Measurements from ENCODE around the gene MYB. TPM values are rescaled to one million over a fixed set of nuclear protein-coding genes. Genes with fewer than 3 reads are reported as not detected.
"Not testable (repeated sequence)": the region's sequence is repeated elsewhere in the genome, so short reads cannot be mapped to it uniquely, and the experiment has no call there.

The MYB gene
- total RNA-seq, 1 donor from 2014 or later, result 0.16 TPM

DNA sequence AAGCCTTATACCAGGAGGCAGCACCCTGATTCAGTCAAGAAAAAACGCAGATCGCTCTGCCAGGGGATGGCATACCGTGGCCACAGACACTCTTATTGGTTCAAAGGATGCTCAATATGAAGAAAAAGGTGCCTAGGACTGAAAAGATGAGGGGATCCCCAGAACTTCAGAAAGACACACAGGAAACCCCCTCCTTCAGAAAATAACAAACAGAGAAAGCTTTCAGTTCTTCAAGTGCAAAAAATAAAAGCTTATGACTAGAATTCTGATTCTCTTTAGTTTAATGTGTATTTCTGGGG is 17.7 kb upstream of the MYB start:
- DNase-seq (ENCODE audit: low spot score), result no peak

DNA sequence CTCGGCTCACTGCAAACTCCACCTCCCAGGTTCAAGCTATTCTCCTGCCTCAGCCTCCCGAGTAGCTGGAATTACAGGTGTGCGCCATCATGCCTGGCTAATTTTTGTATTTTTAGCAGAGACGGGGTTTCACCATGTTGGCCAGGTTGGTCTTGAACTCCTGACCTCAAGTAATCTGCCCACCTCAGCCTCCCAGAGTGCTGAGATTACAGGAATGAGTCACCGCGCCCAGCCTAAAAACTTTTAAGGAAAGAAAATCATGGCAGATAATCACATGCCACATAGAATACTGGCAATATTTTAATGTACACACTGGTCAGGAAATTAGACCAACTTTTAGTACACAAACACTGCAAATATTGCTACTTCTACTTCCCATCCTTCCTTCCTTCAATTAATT is 16.7 kb upstream of the MYB start:
- not testable (repeated sequence) for DNase-seq (ENCODE audit: low spot score)

DNA sequence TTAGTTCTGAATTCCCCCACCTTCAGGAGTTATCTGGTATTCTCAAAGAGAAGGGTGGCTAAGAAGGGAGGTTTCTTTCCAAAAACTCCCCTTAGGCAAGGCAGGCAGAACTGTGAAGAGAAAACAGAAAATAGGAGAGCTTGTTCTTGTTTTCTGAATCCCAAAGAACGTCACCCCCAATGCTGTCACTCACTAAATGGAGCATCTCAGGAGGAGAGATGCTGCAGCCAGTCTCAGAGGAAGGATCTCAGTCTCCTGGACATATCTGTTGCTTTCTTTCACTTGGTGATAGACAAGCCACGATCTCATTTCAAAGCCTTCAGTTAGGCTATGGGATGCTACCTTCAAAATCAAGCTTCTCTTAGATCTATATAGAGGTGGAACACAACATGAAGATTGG is 16.1 kb upstream of the MYB start:
- no peak for DNase-seq (ENCODE audit: low spot score)

DNA sequence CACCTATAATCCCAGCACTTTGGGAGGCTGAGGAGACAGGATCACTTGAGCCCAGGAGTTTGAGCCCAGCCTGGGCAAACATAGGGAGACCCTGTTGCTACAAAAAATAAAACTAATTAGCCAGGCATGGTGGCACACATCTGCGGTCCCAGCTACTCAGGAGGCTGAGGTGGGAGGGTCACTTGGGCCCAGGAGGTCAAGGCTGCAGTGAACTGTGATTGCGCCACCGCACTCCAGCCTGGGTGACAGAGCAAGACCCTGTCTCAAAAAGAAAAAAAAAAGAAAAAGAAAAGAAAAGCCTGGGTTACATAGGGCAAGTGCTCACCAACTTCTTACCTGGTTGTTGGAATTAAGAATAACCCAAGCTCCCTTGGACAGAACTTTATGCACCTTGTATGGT is 14.6 kb upstream of the MYB start:
- no peak for DNase-seq (ENCODE audit: low spot score)

DNA sequence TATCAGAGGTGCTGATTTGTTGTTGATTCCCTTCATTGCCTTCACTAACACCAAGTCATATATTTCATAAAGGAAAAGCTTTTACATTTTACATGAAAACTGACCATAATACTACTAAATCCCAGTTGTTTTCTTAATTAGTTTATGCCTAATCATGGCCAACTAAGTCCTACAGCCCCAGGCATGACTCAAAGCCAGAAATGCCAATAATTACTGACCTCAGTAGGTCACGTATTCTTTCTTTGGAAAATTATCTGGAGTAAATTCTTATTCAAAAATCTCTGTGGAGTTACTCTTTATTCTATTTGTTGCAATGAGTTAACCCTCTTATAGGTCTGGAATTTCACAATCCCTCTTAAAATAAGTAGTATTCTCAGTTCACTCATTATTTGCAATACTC is 13.5 kb upstream of the MYB start:
- no peak for DNase-seq (ENCODE audit: low spot score)

DNA sequence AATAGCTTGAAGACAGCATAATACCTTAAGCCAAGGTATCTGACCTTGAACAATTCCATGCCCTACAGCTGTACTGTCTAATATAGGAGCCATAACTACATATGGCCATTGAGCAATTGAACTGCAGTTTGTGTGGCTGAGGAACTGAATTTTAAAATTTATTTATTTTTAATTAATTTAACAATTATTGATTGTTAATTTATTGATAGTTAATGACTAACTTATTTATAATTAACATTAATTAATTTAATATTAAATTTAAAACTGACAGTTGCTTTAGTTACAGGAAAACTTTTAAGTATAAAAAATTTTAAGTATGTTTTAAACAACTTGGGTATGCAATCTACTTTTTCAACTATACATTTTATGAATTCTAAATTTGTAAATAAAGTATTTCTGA is 12.3 kb upstream of the MYB start:
- DNase-seq (ENCODE audit: low spot score), result no peak

DNA sequence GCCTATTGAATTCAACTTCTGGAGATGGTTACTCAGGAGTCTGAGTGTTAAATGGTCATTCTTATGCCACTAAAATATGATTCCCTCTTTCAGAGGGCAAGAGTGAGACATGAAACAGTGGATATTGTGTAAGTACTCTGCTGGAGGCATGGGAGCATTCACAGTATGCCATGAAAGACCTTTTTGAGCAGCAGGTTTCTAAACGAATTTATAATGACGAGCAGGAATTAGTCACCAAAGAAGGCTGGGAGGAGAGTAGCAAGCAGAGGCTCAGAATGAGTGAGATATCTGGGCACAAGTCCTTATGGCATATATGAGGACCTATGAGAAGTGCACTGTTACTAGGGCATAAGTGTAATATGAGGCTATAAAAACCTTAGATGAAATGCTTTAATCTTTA is 10.9 kb upstream of the MYB start:
- no peak for DNase-seq (ENCODE audit: low spot score)

DNA sequence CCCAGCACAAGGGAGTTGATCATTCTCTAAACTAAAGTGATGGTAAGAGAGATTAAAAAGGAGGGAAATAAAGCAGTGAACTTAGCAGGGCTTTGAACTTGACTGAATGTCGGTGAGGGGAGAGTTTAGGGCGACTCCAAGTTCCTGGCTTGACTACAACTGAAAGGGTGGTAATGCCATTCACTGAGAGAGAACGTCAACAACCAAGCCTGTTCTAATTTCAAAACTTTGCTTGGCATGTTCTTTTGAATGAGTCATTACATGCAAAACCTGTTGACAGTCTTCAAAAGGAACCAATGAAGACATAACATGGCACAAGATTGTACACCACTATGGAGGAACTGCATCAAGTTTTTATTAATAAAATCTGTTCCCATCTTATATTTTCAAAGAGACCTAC is 10.3 kb upstream of the MYB start:
- DNase-seq (ENCODE audit: low spot score), result no peak

DNA sequence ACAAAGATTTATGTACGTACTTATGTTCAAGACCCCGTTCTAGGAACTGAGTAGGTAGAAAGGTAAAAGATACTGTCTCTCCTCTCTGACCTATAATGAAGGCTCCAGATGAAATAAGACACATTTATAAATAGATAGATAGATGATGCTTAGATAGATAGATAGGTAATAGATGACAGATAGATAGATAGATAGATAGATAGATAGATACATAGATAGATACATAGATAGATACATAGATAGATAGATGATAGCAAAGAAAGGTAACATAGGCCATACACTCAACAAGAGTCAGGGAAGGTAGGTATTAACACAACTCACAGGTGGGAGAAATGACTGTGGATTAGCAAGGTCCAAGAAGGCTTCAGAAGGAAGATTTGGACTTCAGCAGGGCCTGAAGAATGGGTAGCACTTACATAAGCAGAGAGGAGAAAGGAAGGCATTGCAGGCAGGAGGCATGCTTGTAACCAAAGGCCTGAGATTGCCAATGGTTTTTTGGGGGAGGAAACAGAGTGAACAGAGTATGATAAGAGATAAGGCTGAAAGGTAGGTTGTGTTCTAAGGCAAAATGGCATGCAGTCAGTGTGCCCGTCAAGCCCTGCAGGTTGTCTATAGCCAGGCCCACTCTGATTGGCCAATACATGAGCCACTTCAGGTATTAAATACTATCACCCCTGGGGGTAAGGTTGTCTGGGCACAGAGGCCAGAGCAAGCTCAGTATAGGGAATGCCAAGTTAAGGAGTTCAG is 7.7 kb upstream of the MYB start:
- no peak for DNase-seq (ENCODE audit: low spot score)

DNA sequence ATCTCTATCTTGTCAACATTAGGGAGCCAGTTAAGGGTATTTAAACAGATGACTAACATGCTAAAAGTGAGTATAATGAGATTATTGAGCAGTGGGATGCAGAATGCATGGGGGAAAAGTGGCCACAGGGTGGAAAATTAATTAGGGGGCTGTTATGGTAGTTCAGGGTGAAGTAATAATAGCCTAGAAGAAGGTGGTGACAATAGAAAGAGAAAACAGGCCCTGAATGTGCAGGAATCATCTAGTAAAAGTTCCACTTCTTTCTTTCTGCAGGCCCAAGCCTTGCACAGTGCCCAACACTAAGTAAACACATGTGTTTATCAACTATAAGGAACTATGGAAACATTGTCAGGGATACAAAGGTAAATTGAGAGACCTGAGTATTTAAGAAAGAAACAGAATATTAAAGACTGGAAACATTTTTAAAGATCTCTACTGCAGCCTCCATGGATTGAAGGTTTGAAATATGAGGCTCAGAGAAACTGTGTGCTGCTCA is 7.1 kb upstream of the MYB start:
- no peak for DNase-seq (ENCODE audit: low spot score)

DNA sequence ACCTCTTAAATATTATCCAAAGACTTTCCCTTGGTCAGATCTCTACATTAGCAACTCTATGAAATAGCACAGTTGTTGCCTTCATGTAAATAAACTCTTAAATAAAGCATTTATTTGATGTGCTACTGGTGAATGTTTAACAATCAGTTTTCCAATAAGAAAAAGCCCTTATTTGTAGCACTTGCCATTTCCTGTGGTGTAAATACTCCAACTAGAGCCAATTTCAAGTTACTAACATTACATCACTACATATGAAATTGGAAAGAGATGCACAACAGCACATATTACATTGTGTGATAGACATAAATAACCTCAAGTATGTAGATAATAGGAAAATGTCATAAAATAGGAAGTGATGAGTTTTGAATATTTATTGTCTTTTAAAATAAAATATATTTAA is 5.0 kb upstream of the MYB start:
- DNase-seq (ENCODE audit: low spot score), result no peak

DNA sequence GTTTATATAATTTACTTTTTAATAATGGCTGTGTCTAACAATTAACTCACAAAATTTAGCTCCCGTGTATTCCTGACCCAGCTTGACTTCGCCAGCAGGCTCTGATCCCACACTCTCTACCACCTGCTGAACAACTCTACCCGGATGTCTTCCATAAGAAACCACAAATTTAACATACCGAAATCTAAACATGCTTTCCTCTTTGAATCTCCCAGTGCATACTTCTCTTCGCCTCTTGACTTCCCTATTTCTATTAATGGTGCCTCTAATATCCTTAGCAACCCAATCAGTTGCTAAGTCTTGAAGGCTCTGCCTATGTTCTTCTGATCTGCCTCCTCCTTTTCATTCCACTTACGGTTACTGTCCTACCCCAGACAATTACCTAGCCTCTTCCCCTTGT is 4.6 kb upstream of the MYB start:
- no peak for DNase-seq (ENCODE audit: low spot score)

DNA sequence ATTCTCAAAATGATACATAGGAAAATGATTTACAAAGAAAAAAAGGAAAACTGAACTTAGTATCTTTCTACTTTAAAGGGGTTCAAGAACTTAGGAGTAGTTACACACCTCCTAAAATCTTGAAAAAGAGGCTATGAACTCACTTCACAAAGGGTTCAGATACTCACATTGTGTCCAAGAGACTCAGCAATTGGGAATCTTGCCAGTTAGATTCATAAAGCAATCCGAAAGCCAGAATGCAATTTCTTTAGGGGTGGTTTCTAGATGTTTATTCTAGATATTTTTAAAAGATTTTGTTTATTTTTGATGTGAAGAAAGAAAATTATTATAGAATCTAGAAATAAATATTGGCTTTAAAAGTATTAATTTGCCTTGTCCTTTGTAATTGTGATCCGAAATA is 1.7 kb upstream of the MYB start:
- no peak for DNase-seq (ENCODE audit: low spot score)

DNA sequence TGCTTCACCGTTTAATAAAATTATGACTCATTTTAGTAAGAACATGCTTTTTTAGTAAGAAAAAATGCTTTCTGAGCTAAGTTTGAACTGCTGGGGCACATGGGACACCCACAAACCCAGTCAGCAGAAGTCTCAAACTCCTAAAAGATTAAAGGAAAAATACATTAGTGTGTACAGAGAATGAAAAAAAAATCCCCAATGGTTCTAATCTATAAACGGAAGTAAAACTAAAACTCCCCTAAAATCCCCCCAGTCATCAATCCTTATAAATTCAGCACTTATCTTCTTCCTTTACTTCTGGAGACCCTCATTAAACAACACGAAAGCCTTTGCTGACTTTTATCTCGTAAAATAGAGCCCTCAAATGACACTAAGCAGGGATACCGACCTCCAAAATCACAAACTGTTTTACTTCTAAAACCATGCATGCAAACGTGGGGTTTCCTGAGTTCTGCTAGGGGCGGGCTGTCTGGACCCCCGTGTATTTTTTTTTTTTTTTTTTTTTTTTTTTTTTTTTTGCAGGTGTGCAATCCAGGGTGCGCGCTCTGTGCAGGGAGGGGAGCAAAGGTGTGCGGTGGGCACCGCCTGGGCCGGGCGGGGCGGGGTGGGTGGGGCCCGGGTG is 1.1 kb upstream of the MYB start:
- DNase-seq (ENCODE audit: low spot score), result no peak

DNA sequence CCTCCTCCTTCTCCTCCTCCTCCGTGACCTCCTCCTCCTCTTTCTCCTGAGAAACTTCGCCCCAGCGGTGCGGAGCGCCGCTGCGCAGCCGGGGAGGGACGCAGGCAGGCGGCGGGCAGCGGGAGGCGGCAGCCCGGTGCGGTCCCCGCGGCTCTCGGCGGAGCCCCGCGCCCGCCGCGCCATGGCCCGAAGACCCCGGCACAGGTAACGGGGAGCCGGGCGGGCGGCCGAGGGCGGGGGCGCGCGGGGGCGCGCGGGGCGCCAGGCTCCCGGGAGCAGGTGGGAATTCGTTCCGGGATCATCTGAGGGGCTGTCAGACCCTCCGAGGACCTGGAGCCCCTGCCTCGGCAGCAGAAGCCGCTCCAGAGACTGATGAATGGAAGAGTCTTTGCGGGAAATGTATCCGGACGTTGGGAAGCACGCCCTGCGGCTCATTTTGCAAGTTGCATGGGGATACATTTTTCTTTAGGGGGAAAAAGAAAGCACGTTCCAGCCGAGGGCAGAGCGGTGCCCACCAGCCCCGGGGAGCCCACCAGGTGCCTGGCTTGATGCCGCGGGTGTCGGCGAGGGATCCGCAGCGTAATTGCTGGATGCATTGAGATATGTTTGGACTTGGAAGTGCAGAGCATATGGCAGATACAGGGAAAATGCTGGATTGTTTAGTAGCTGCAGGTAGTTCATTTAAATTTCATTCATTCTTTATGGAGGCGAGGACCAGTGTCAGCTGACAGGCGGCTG is 394 bp downstream of the MYB start:
- DNase-seq (ENCODE audit: low spot score), result no peak

DNA sequence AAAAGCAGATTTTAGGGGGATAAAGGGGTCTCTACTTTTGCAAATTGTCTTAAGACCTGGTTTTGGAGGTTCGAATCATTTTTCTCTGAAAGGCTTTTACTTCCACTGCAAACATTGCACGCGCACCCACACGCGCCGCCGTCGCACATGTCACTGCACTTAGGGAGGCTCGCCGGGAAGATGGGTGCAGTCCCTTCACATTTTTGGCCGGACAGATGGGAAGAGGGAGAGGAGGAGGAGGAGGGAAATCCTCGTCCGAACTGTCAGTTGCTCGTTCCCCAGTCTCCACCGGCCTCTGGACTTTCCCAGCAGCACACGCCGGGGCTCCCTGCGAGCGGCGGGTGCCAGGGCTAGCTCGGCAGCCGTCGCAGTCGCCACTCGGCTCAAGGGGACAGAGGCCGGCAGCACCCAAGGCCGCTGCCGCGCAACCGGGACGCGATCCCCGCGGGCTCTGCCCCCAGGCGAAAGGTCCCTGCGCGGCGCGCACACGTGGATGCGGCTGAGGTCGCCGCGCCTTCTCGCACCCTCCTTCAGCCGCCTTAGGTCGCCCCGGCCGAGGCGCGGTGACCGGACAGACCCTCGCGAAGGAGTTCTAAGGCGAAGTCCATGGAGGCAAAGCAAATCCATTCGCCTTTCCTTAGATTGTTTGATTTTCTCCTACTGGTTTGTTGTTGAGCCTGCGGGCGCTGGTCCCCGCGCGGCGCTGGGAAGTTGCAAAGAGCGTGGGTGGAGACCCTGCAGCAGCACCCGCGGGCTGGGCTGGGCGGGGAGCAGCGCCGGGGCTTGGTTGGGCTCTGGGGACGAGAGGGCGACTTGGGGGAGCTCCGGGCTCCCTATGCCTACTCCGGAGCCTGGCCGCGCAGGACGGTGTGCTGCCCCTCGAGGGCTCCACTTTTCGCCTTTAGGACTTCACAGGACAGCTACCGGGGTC is 1.2 kb downstream of the MYB start:
- no peak for DNase-seq (ENCODE audit: low spot score)

DNA sequence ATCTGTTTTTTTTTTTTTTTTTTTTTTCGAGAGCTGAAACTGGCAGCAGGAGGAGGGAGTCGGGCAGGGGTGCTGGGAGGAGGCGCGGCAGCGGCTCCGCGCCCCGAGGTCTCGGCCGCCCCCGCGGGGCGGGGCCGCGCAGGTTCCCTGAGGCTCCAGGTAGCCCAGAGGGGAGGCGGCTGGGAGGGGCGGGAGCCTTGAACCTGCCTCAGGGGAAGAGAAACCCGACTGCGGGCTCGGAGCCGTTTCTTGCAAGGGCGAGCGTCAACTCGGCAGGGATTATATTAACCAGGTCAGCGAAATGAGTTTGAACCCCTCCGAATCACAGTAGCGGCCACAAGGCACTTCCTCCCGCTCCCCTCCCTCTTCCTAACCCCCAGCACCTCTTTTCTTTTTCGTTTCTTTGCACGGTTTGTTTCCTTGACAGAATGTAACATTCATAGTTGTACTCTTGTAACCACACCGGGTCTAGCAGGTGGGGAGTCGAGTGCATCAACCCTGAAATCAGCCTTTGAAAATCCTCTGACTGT is 2.0 kb downstream of the MYB start:
- DNase-seq (ENCODE audit: low spot score), result no peak

DNA sequence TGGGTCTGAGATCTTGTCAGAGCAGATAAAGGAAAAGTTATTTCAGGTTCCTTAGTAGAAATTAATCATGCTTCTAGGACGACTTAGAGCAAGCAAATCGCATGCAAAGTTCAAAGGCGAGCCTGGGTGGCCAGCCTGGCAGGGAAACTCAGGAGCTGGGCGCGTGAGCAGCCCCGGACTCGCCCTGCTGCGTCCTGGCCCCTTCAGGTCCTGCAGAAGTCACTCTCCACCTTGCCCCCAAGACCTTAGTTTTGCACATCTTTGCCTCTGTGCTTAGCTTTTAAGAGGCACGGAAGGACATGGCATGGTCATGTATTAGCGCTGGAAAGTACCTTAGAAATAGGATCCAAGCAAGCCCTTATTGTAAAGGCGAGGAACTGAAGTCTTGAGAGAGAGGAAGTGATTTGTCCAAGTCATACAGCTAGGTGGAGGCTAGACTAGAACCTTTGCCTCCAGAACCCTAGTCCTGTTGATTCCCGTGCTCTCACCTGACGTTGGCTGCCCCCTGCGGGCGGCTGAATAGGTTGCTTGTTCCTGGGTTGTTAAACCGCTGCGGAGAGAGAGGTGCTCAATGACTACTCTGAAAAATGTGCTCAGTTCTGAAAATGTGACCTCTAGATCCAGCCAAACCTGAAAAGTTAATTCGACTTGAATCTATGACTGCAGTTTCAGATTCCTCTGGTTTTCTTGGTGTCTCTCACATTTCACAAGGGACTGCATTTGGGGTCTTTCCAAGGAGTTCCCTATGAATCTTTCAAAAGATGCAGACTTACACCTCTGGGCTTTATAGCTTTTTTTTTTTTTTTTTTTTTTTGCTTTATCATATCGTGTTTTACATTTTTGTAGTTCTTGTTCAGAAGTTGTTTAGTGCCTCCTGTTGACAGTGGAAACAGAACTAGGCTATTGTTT is 2.7 kb downstream of the MYB start:
- DNase-seq (ENCODE audit: low spot score), result no peak

DNA sequence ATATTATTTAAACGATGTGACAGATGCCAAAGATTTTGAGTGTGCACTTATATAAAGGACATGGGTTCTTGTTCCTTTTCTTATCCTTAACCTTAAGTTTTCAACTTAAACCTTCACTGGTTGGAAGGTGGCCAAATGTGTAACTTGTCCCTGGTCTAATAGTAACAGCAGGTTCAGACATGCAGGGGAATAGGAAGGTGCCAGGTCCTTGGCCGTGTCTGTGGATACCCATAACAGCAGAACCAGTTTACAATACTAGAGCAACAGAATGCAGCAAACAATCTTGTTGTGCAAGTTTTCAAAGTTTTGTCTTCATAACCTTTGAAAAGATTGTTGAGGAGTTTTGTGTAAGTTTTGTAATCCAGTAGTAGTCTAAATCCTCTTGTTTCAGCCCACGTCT is 4.4 kb downstream of the MYB start:
- DNase-seq (ENCODE audit: low spot score), result no peak

DNA sequence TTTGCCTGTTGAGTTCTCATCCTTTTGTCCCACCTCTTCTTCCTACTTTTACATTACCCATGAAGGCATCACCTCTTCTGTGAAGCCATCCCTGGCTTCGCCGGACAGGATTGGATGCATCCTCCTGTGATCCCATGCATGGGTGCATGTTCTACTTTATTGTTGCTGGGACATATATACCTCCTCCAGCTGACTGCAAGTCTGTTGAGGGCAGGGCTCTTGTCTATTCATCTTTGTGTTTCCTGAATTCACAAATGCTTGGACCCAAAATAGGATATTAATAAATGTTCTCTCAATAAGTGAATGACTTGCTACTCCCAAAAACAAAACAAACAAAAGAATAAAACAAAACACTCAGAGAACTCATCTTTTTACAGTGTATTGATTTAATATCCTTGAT is 5.1 kb downstream of the MYB start:
- no peak for DNase-seq (ENCODE audit: low spot score)

All from mesenteric fat pad (tissue), 1 donor.